Pulmonary artery endothelial cell (primary cell): Measurements from ENCODE around the gene RAB12. TPM values are rescaled to one million over a fixed set of nuclear protein-coding genes. Genes with fewer than 3 reads are reported as not detected.
A peak's percentile ranks its signal among the peaks of the same experiment; 100 is the strongest.
"Not testable (repeated sequence)": the region's sequence is repeated elsewhere in the genome, so short reads cannot be mapped to it uniquely, and the experiment has no call there.

Source experiments
- DNase-seq: peaks from one replicate; pipeline ENCODE4 v3.0.0-alpha.2; 2011; ENCODE audit warnings: low read depth, low spot score
- total RNA-seq: library from RNA; depleted of rRNA; stranded (reverse); fragments of >200 nt; gene quantifications from 2 replicates; pipeline ENCODE4 v1.2.3, GENCODE V29; 2014

Gene RAB12
- total RNA-seq = 77.2 and 81.9 TPM in 2 replicates

- DNase-seq = peak; percentile 50
Measured at GRCh38 chr18:8608795-8609658, at the start of gene RAB12. Gene RAB12 (plus strand): TSS chr18:8609437. CDS start chr18:8609440, 3 bp downstream.

GRCh38 chr18:8559612-8560186, 49.5 kb upstream of the RAB12 start:
- no peak for DNase-seq

- no peak for DNase-seq
Measured at GRCh38 chr18:8561123-8561910, 47.9 kb upstream of the RAB12 start.

- no peak for DNase-seq
Measured at GRCh38 chr18:8562070-8562469, 47.2 kb upstream of the RAB12 start.

GRCh38 chr18:8562919-8563318, 46.3 kb upstream of the RAB12 start:
- no peak for DNase-seq

GRCh38 chr18:8571399-8571798, 37.8 kb upstream of the RAB12 start:
- DNase-seq = no peak

GRCh38 chr18:8573766-8574165, 35.5 kb upstream of the RAB12 start:
- not testable (repeated sequence) for DNase-seq

GRCh38 chr18:8584798-8585197, 24.4 kb upstream of the RAB12 start:
- DNase-seq = no peak

GRCh38 chr18:8586941-8587340, 22.3 kb upstream of the RAB12 start:
- DNase-seq = no peak

GRCh38 chr18:8595445-8595844, 13.8 kb upstream of the RAB12 start:
- no peak for DNase-seq

- DNase-seq = no peak
Measured at GRCh38 chr18:8601277-8602032, 7.8 kb upstream of the RAB12 start.

GRCh38 chr18:8602040-8602439, 7.2 kb upstream of the RAB12 start:
- no peak for DNase-seq

GRCh38 chr18:8602557-8602956, 6.7 kb upstream of the RAB12 start:
- DNase-seq = no peak

- no peak for DNase-seq
Measured at GRCh38 chr18:8603663-8604520, 5.3 kb upstream of the RAB12 start.

- DNase-seq = no peak
Measured at GRCh38 chr18:8605974-8606373, 3.3 kb upstream of the RAB12 start.

- DNase-seq = no peak
Measured at GRCh38 chr18:8607776-8608742, 1.2 kb upstream of the RAB12 start.

GRCh38 chr18:8609659-8610458, 622 bp downstream of the RAB12 start:
- DNase-seq = no peak

- no peak for DNase-seq
Measured at GRCh38 chr18:8610459-8610851, 1.2 kb downstream of the RAB12 start.
